ENCODE results near the gene CSNK1D.

- no peak for TF ChIP-seq POLR2A (IDR thresholded peaks at IDR 0.05)
- TF ChIP-seq CTCF (IDR thresholded peaks at IDR 0.05): no peak
- no peak for TF ChIP-seq EP300 (IDR thresholded peaks at IDR 0.05)
Measured at GRCh38 chr17:82277851-82278250, 4.4 kb upstream of the CSNK1D start.

All from ovary (tissue), 3 donors.